Measurements from ENCODE around the gene LSAMP.

LSAMP gene

GRCh38 chr3:116007000-116007399 is 438.3 kb downstream of the LSAMP start:
- H3F3A ChIP-seq (ENCODE audit: insufficient read depth) = no peaks in the 10 kb centered on the region
- no peaks in the 10 kb centered on the region for H3K9me3 ChIP-seq (ENCODE audit: insufficient read depth, low read length)
- H3K9me2 ChIP-seq (replicated peaks; ENCODE audit: insufficient read depth, low read length) = no peaks in the 10 kb centered on the region
- H4K20me1 ChIP-seq (ENCODE audit: low read depth, low read length) = no peaks in the 10 kb centered on the region
- no peak overlapping the region for H2AFZ ChIP-seq (ENCODE audit: low read depth, low read length, severe bottlenecking)
- no peaks in the 10 kb centered on the region for H3K27me3 ChIP-seq (ENCODE audit: low read length)
- no peak overlapping the region for H3K27ac ChIP-seq (ENCODE audit: low read depth, low read length)
- no peak overlapping the region for H3K9ac ChIP-seq (ENCODE audit: low read length)
- H3K36me3 ChIP-seq (ENCODE audit: low read length) = no peaks in the 10 kb centered on the region
- H3K4me3 ChIP-seq (ENCODE audit: insufficient read depth, low read length, poor library complexity, severe bottlenecking) = no peak overlapping the region
- TF ChIP-seq EZH2phosphoT487 (conservative IDR thresholded peaks at IDR 0.05; ENCODE audit: low read length) = no peak
- TF ChIP-seq CTCF (IDR thresholded peaks at IDR 0.05; ENCODE audit: insufficient read depth, low read length, poor library complexity, severe bottlenecking) = no peak
- H3K79me2 ChIP-seq (ENCODE audit: insufficient read depth, low read length) = no peaks in the 10 kb centered on the region
- H3K4me2 ChIP-seq (ENCODE audit: low read depth, low read length, poor library complexity, severe bottlenecking) = no peak overlapping the region

GRCh38 chr3:116005404-116005803 is 439.9 kb downstream of the LSAMP start:
- H3K4me3 ChIP-seq (ENCODE audit: insufficient read depth, low read length, poor library complexity, severe bottlenecking) = no peak overlapping the region

GRCh38 chr3:116002235-116002634 is 443.1 kb downstream of the LSAMP start:
- H3K36me3 ChIP-seq (ENCODE audit: low read length) = no peaks in the 10 kb centered on the region
- H3K27me3 ChIP-seq (ENCODE audit: low read length) = no peaks in the 10 kb centered on the region
- TF ChIP-seq CTCF (IDR thresholded peaks at IDR 0.05; ENCODE audit: insufficient read depth, low read length, poor library complexity, severe bottlenecking) (no peak), EZH2phosphoT487 (conservative IDR thresholded peaks at IDR 0.05; ENCODE audit: low read length) (no peak)
- no peaks in the 10 kb centered on the region for H3K9me2 ChIP-seq (replicated peaks; ENCODE audit: insufficient read depth, low read length)
- no peak overlapping the region for H3K9ac ChIP-seq (ENCODE audit: low read length)
- H3K4me3 ChIP-seq (ENCODE audit: insufficient read depth, low read length, poor library complexity, severe bottlenecking) = no peak overlapping the region
- H3K27ac ChIP-seq (ENCODE audit: low read depth, low read length) = no peak overlapping the region
- H4K20me1 ChIP-seq (ENCODE audit: low read depth, low read length) = no peaks in the 10 kb centered on the region
- H3K9me3 ChIP-seq (ENCODE audit: insufficient read depth, low read length) = no peaks in the 10 kb centered on the region
- H2AFZ ChIP-seq (ENCODE audit: low read depth, low read length, severe bottlenecking) = no peak overlapping the region
- no peaks in the 10 kb centered on the region for H3F3A ChIP-seq (ENCODE audit: insufficient read depth)
- H3K4me2 ChIP-seq (ENCODE audit: low read depth, low read length, poor library complexity, severe bottlenecking) = no peak overlapping the region
- no peaks in the 10 kb centered on the region for H3K79me2 ChIP-seq (ENCODE audit: insufficient read depth, low read length)

More at GRCh38 chr3:116005404-116005803, 439.9 kb downstream of the LSAMP start:
- Histone ChIP-seq H3F3A (ENCODE audit: insufficient read depth) (no peaks in the 10 kb centered on the region), H4K20me1 (ENCODE audit: low read depth, low read length) (no peaks in the 10 kb centered on the region), H3K9me2 (replicated peaks; ENCODE audit: insufficient read depth, low read length) (no peaks in the 10 kb centered on the region), H3K9me3 (ENCODE audit: insufficient read depth, low read length) (no peaks in the 10 kb centered on the region), H3K4me2 (ENCODE audit: low read depth, low read length, poor library complexity, severe bottlenecking) (no peak overlapping the region), H3K36me3 (ENCODE audit: low read length) (no peaks in the 10 kb centered on the region), H3K79me2 (ENCODE audit: insufficient read depth, low read length) (no peaks in the 10 kb centered on the region), H3K9ac (ENCODE audit: low read length) (no peak overlapping the region), H3K27ac (ENCODE audit: low read depth, low read length) (no peak overlapping the region), H2AFZ (ENCODE audit: low read depth, low read length, severe bottlenecking) (no peak overlapping the region), H3K27me3 (ENCODE audit: low read length) (no peaks in the 10 kb centered on the region)
- TF ChIP-seq EZH2phosphoT487 (conservative IDR thresholded peaks at IDR 0.05; ENCODE audit: low read length) (no peak), CTCF (IDR thresholded peaks at IDR 0.05; ENCODE audit: insufficient read depth, low read length, poor library complexity, severe bottlenecking) (no peak)
